Mesenteric fat pad (tissue), 1 donor: ENCODE data around the gene MFSD12. TPM values are rescaled to one million over a fixed set of nuclear protein-coding genes. Genes with fewer than 3 reads are reported as not detected.

Source experiments
- DNase-seq: peaks from one replicate; pipeline ENCODE4 v3.0.0-alpha.2; 2020; ENCODE audit warnings: low spot score
- total RNA-seq: library from RNA; stranded (reverse); fragmentation: NEBNext Ultra II Directional; extraction: Animal tissue kit (Norgen Biotek cat#: 25700); gene quantifications from one replicate; pipeline ENCODE4 v1.2.1, GENCODE V29; 2021
- donor health status: DM: yes; HTN: yes; CAD: no.

The MFSD12 gene
- total RNA-seq, 1 donor from 2014 or later = 63.1 TPM

- no peak for DNase-seq
Measured at GRCh38 chr19:3556978-3557460, 367 bp downstream of the MFSD12 start.

- DNase-seq = no peak
Measured at GRCh38 chr19:3556423-3556977, 886 bp downstream of the MFSD12 start.

- DNase-seq = no peak
Measured at GRCh38 chr19:3555653-3556422, 1.5 kb downstream of the MFSD12 start.

DNA sequence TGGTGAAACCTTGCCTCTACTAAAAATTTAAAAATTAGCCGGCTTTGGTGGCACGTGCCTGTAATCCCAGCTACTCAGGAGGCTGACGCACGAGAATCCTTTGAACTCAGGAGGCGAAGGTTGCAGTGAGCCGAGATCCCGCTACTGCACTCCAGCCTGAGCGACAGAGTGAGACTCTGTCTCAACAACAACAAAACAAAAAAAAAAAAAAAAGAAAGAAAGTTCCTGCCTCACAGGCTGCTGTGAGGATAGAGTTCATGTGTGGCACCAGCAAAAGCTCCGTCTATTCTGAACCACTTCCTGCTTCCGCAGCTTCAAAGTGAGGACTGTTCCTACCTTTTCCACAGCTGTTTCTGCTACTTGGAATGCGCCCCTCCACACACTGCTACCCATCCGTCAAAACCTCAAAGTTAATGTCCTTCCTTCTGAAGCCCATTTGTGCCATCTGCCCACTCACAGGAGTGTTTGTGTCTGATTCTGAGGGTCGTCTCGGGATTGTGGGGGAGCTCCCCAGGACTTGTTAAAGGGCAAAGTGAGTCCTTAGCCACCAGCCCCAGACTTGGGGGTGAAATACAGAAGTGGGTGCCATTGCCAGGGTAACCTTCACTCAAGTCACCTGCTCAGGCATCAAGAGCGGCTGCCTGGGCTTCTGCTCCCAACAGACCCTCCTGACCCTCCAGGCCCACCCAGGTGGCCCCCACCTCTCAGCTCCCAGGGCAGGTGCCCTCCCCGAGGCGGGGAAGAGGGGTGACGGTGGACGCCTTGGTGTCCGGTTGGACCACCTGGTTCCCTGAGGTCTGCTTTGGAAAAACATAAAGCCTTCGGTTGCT is 2.9 kb downstream of the MFSD12 start:
- DNase-seq = no peak

GRCh38 chr19:3551792-3552095 is 5.6 kb downstream of the MFSD12 start:
- DNase-seq = no peak

- no peak for DNase-seq
Measured at GRCh38 chr19:3550947-3551791, 6.2 kb downstream of the MFSD12 start.

- DNase-seq = no peak
Measured at GRCh38 chr19:3549816-3550215, 7.6 kb downstream of the MFSD12 start.

GRCh38 chr19:3548606-3549005 is 8.8 kb downstream of the MFSD12 start:
- no peak for DNase-seq

- no peak for DNase-seq
Measured at GRCh38 chr19:3547767-3548282, 9.6 kb downstream of the MFSD12 start.

- no peak for DNase-seq
Measured at GRCh38 chr19:3547301-3547731, 10.1 kb downstream of the MFSD12 start.

GRCh38 chr19:3546119-3546518 is 11.3 kb downstream of the MFSD12 start:
- DNase-seq = no peak

- DNase-seq = no peak
Measured at GRCh38 chr19:3545669-3546034, 11.7 kb downstream of the MFSD12 start.

GRCh38 chr19:3544742-3545668 is 12.4 kb downstream of the MFSD12 start:
- peak; percentile 94 for DNase-seq

- no peak for DNase-seq
Measured at GRCh38 chr19:3544058-3544376, 13.4 kb downstream of the MFSD12 start.

DNA sequence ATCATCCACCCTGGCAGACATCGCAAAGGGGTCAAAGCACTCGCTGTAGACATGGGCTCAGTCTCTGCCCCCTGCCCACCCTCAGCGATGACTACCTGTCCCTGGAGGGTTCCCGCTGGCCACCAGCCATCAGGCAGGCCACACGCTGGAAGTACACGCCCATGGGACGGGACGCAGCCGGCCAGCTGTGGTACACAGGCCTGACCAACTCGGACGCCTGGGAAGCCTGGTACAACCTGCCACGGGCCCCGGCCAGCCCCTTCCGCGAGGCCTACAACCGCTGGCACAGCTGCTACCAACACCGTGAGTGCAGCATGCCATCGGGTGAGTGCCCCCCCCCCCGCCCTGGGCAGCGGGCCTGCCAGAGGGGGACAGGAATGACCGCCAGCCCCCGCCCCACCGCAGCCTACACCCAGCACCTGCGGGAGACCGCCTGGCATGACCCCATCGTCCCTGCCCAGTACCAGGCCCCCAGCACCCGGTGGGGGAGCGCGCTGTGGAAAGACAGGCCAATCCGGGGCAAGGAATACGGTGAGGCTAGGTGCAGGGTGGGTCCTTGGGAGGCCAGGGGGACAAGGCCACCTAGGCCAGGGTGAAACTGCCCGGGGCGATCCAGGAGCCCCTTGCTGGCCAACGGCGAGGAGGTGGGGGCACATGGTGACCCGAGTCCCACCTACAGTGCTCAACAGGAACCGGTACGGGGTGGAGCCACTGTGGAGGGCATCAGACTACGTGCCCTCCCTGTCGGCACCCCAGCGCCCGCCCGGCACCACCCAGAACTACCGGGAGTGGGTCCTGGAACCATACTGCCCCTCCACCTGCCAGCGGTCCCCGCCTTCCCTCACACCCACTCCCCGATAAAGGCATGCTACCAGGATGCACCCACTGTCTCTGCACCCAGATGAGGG is 14.0 kb downstream of the MFSD12 start:
- DNase-seq = no peak

- DNase-seq = no peak
Measured at GRCh38 chr19:3539756-3540118, 17.6 kb downstream of the MFSD12 start.

- DNase-seq = no peak
Measured at GRCh38 chr19:3538965-3539755, 18.2 kb downstream of the MFSD12 start, which contains the start of gene TEKTIP1. TSS of gene TEKTIP1 (plus strand) at chr19:3539174. CDS start at chr19:3539178, 4 bp downstream.

- no peak for DNase-seq
Measured at GRCh38 chr19:3538258-3538929, 19.0 kb downstream of the MFSD12 start.
